ENCODE results near the gene POU2AF1. TPM values are rescaled to one million over a fixed set of nuclear protein-coding genes. Genes with fewer than 3 reads are reported as not detected.
A peak's percentile ranks its signal among the peaks of the same experiment; 100 is the strongest.

The POU2AF1 gene
- total and polyA plus RNA-seq, 2 of the 13 experiments (the other 11 are each of a cell fraction or from before 2014, with no cell fraction given) = 1.9 to 3.6 TPM

- no peak for TF ChIP-seq BRD4 (CRISPR knock-in tag; IDR thresholded peaks at IDR 0.05)
- TF ChIP-seq SKIL (CRISPR knock-in tag; IDR thresholded peaks at IDR 0.05; ENCODE audit: borderline replicate concordance) = no peak
- no peak for TF ChIP-seq ZNF605 (CRISPR knock-in tag; IDR thresholded peaks at IDR 0.05)
- TF ChIP-seq TAF15 (IDR thresholded peaks at IDR 0.05; ENCODE audit: low read depth, low read length, poor library complexity, severe bottlenecking) = no peak
- TF ChIP-seq ZFP62 (CRISPR knock-in tag; IDR thresholded peaks at IDR 0.05) = no peak
- TF ChIP-seq LRRFIP1 (CRISPR knock-in tag; conservative IDR thresholded peaks at IDR 0.05) = no peak
- no peak for TF ChIP-seq ZNF558 (CRISPR knock-in tag; IDR thresholded peaks at IDR 0.05; ENCODE audit: borderline replicate concordance)
These were observed 70.9 kb downstream of the POU2AF1 start (continued) for GRCh38 chr11:111308140-111308539.

- no peak overlapping the region for H3K27ac ChIP-seq (ENCODE audit: extremely low read length, insufficient read depth, low read length)
- no peak overlapping the region for H3K4me3 ChIP-seq (replicated peaks in 1 of 3; ENCODE audit: insufficient read depth in 1 of 3, low read depth in 2 of 3, low read length in 3 of 3)
- no peak overlapping the region for H3K9ac ChIP-seq (ENCODE audit: insufficient read depth, low read depth, low read length)
- in situ Hi-C loops (cut with HindIII; ENCODE audit: extremely low pct_ligation_motif_present, low pct_unique_long_range_greater_than_20kb) = no loop called here
- H3K79me2 ChIP-seq (ENCODE audit: insufficient read depth, low read length) = no peaks in the 10 kb centered on the region
- H3K36me3 ChIP-seq (replicated peaks in 1 of 2; ENCODE audit: control insufficient read depth in 1 of 2, insufficient read depth in 2 of 2, low read length in 2 of 2) = no peaks in the 10 kb centered on the region
- no peak for FAIRE-seq
- ATAC-seq = no peak
- no peak overlapping the region for H2AFZ ChIP-seq (ENCODE audit: low read length)
- POLR2A ChIA-PET = interaction anchor here (0.9 to 3.8 kb wide), 4 partner anchors 9 to 53 kb away, joined by 9 to 11 read pairs (median 10); partner anchors contain the start of gene POU2AF3
- no peak overlapping the region for H3K4me2 ChIP-seq (ENCODE audit: low read depth, low read length)
- BruUV-seq (replicated peaks) = no TSS peak
- intact Hi-C loops (cut with micrococcal nuclease; ENCODE audit: unreplicated experiment) = loop anchor here (2.0 kb wide), 1 partner anchor 25 kb away; no protein-coding TSS in a partner anchor
- H3K9me3 ChIP-seq (ENCODE audit: low read length) = no peaks in the 10 kb centered on the region
- WGBS (ENCODE audit: low lambda C conversion rate) = 92% methylated on average over 3 of the region's 3 CpGs
- DNase-seq (ENCODE audit: low spot score) = no peak
- no peaks in the 10 kb centered on the region for H3K27me3 ChIP-seq (ENCODE audit: control insufficient read depth in 1 of 2, insufficient read depth in 2 of 2, low read length in 2 of 2)
- H3K4me1 ChIP-seq (ENCODE audit: insufficient read depth, low read length) = peaks cover 81% of the 10 kb centered on the region
- H4K20me1 ChIP-seq (ENCODE audit: insufficient read depth, low read length) = no peaks in the 10 kb centered on the region
- CTCF ChIA-PET (ENCODE audit: low intra/inter-chr PET ratio, low total read pairs) = interaction anchor here (1.7 kb wide), 1 partner anchor 115 kb away, joined by 9 read pairs; no protein-coding TSS in a partner anchor
- TF ChIP-seq DZIP1 (CRISPR knock-in tag; IDR thresholded peaks at IDR 0.05) (no peak), CTCF (CRISPR knock-in tag; IDR thresholded peaks at IDR 0.05) (0 out of 2 replicates have a peak, but pooled peaks have one; percentile 15), RBFOX2 (IDR thresholded peaks at IDR 0.05; ENCODE audit: low read depth, low read length) (0 out of 2 replicates have a peak, but pooled peaks have one; percentile 39), RFXANK (CRISPR knock-in tag; IDR thresholded peaks at IDR 0.05) (0 out of 2 replicates have a peak, but pooled peaks have one; percentile 17), MAFK (conservative IDR thresholded peaks at IDR 0.05 in 1 of 2, IDR thresholded peaks at IDR 0.05 in 1 of 2; ENCODE audit: low read length in 2 of 2) (peak; percentile 53 to 85; a peak in 3 of 4 replicates), KAT2B (IDR thresholded peaks at IDR 0.05; ENCODE audit: borderline replicate concordance, low read depth, low read length) (no peak)
These were observed 71.5 kb downstream of the POU2AF1 start for GRCh38 chr11:111307472-111308108.
